ENCODE data around the gene PTGFRN. TPM values are rescaled to one million over a fixed set of nuclear protein-coding genes. Genes with fewer than 3 reads are reported as not detected.
A peak's percentile ranks its signal among the peaks of the same experiment; 100 is the strongest.

The PTGFRN gene
- total RNA-seq, 8 experiments from 2014 or later: 30.3 to 246 (median 88.4) TPM

DNA sequence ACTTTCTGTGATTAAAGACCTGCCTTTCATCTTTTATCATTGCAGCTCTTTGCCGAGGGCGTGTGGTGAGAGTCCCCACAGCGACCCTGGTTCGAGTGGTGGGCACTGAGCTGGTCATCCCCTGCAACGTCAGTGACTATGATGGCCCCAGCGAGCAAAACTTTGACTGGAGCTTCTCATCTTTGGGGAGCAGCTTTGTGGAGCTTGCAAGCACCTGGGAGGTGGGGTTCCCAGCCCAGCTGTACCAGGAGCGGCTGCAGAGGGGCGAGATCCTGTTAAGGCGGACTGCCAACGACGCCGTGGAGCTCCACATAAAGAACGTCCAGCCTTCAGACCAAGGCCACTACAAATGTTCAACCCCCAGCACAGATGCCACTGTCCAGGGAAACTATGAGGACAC lies 32.0 kb downstream of the PTGFRN start:
- no peak for ATAC-seq (replicated peaks in 6 of 8)
- WGBS, 10 experiments: 93 to 100% (median 95%) methylated on average over 1 to 13 of the region's 13 CpGs; no CpG with 5 or more reads in 4 of the 10 experiments
- Histone ChIP-seq H3K4me1 (replicated peaks in 1 of 2) (peaks cover 14 to 16% of the 10 kb centered on the region in 2 donors), H3K4me3 (no peak overlapping the region), H3K27ac (no peak overlapping the region)
- in situ Hi-C loops (cut with MboI; ENCODE audit: low pct_unique_long_range_greater_than_20kb in 2 of 9, low sequenced_read_pairs in 9 of 9, unreplicated experiment in 9 of 9): no loop called here

DNA sequence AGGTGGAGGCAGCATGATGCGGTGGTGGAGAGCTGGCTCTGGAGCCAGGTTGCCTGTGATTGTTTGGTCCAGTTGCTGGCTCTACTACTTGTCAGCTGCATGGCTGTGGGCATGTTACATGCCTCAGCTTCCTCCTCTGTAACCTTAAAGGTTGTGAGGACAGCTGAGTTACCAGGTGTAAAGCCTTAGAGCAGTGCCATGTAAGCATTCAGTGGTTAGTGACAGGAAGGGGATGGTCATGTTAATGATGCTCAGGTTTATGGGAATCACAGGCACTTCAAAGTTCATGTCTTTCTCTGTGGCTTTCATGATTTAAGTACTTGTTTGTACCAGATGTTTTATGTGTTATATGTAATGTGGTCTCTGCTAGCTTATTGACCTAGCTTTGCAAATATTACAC lies 32.6 kb downstream of the PTGFRN start:
- WGBS, 10 experiments: 91 to 100% (median 100%) methylated on average over 1 of the region's 1 CpG; no CpG with 5 or more reads in 5 of the 10 experiments

DNA sequence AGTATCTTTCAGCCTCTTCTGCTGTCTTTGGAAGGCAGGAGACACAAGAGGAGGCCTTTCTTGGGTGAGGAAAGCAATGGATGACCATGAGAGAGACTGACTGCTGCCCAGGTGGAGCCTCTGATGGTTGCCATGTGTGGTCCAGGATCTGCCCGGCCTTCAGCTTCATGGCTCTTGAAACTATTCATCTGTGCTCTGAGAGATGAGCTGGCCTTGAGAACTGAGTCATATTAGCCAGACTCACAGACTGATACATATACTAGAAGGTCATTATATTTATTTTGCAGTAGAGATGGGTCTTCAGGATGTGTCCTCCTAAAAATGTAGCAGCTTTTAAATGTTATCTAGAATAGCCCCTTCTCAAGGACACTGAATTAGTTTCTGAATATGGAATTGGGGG lies 33.7 kb downstream of the PTGFRN start:
- H3K4me1 ChIP-seq (replicated peaks in 1 of 2): peaks cover 30% of the 10 kb centered on the region in 2 donors
- 89 to 100% (median 100%) methylated on average over 1 of the region's 1 CpG; no CpG with 5 or more reads in 5 of the 10 experiments for WGBS, 10 experiments
- ATAC-seq (replicated peaks in 6 of 8): no peak
- no peak overlapping the region for H3K27ac ChIP-seq
- in situ Hi-C loops (cut with MboI; ENCODE audit: low pct_unique_long_range_greater_than_20kb in 2 of 9, low sequenced_read_pairs in 9 of 9, unreplicated experiment in 9 of 9): no loop called here
- H3K4me3 ChIP-seq: no peak overlapping the region

More for the DNA sequence above, 32.6 kb downstream of the PTGFRN start:
- peak in 1 of 8 experiments; percentile 36 for ATAC-seq (replicated peaks in 6 of 8)
- Histone ChIP-seq H3K27ac (no peak overlapping the region), H3K4me1 (replicated peaks in 1 of 2) (peaks cover 20 to 21% of the 10 kb centered on the region in 2 donors), H3K4me3 (no peak overlapping the region)
- in situ Hi-C loops (cut with MboI; ENCODE audit: low pct_unique_long_range_greater_than_20kb in 2 of 9, low sequenced_read_pairs in 9 of 9, unreplicated experiment in 9 of 9): no loop called here

DNA sequence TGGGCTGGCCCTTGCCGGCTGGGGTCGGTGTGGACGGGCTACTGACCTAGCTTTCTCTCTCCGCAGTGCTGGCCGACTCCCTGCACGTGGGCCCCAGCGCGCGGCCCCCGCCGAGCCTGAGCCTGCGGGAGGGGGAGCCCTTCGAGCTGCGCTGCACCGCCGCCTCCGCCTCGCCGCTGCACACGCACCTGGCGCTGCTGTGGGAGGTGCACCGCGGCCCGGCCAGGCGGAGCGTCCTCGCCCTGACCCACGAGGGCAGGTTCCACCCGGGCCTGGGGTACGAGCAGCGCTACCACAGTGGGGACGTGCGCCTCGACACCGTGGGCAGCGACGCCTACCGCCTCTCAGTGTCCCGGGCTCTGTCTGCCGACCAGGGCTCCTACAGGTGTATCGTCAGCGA lies 34.9 kb downstream of the PTGFRN start:
- Histone ChIP-seq H3K4me1 (replicated peaks in 1 of 2) (peaks cover 37 to 38% of the 10 kb centered on the region in 2 donors), H3K4me3 (no peak overlapping the region), H3K27ac (no peak overlapping the region)
- in situ Hi-C loops (cut with MboI; ENCODE audit: low pct_unique_long_range_greater_than_20kb in 2 of 9, low sequenced_read_pairs in 9 of 9, unreplicated experiment in 9 of 9): no loop called here
- ATAC-seq (replicated peaks in 6 of 8): no peak
- WGBS, 10 experiments: 50 to 100% (median 96%) methylated on average over 1 to 24 of the region's 42 CpGs; no CpG with 5 or more reads in 2 of the 10 experiments

DNA sequence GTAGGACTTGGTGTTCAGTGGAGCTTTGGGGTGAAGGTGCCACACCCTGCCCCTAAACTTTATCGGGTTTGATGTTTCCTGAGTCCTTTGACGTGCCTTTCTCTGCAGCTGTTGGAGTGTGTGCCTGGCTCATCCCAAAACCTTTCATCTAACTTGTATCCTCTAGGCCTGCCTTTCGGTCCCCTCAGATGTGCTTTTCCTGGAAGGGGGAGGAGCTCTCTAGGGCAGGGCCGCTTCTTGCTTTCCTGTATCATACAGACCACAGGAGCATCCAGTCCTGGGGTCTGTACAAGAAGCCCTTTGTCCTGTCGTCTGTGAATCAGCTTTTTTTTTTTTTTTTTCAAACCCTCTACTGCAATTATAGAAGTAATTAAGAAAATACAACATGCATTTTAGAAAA lies 35.7 kb downstream of the PTGFRN start:
- Histone ChIP-seq H3K27ac (no peak overlapping the region), H3K4me3 (no peak overlapping the region), H3K4me1 (replicated peaks in 1 of 2) (peaks cover 41 to 43% of the 10 kb centered on the region in 2 donors)
- no peak for ATAC-seq (replicated peaks in 6 of 8)
- 48 to 100% (median 72%) methylated on average over 1 to 5 of the region's 5 CpGs; no CpG with 5 or more reads in 1 of the 10 experiments for WGBS, 10 experiments
- in situ Hi-C loops (cut with MboI; ENCODE audit: low pct_unique_long_range_greater_than_20kb in 2 of 9, low sequenced_read_pairs in 9 of 9, unreplicated experiment in 9 of 9): no loop called here

DNA sequence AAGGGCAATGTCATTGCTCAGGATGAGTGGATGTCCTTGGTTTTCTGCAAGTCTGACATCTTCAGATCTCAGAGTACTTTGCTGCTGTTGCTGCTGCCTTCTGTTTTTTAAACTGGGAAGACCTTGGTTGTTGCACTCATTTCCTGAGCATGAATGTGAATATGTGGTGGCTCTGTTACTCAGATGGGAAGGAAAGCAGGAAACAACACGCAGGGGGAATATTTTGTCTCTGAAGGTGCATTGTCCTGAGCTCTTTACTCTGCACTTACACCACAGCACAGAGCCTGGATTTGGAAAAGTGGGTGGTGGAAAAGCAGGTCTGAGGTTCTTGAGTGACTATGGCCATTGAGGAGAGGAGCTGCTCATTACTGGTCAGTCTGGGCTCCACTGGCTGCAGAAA lies 36.3 kb downstream of the PTGFRN start:
- Histone ChIP-seq H3K4me1 (replicated peaks in 1 of 2) (peaks cover 42 to 43% of the 10 kb centered on the region in 2 donors), H3K4me3 (no peak overlapping the region), H3K27ac (no peak overlapping the region)
- ATAC-seq (replicated peaks in 6 of 8): no peak
- in situ Hi-C loops (cut with MboI; ENCODE audit: low pct_unique_long_range_greater_than_20kb in 2 of 9, low sequenced_read_pairs in 9 of 9, unreplicated experiment in 9 of 9): no loop called here
- 80 to 100% (median 100%) methylated on average over 1 of the region's 1 CpG; no CpG with 5 or more reads in 6 of the 10 experiments for WGBS, 10 experiments

DNA sequence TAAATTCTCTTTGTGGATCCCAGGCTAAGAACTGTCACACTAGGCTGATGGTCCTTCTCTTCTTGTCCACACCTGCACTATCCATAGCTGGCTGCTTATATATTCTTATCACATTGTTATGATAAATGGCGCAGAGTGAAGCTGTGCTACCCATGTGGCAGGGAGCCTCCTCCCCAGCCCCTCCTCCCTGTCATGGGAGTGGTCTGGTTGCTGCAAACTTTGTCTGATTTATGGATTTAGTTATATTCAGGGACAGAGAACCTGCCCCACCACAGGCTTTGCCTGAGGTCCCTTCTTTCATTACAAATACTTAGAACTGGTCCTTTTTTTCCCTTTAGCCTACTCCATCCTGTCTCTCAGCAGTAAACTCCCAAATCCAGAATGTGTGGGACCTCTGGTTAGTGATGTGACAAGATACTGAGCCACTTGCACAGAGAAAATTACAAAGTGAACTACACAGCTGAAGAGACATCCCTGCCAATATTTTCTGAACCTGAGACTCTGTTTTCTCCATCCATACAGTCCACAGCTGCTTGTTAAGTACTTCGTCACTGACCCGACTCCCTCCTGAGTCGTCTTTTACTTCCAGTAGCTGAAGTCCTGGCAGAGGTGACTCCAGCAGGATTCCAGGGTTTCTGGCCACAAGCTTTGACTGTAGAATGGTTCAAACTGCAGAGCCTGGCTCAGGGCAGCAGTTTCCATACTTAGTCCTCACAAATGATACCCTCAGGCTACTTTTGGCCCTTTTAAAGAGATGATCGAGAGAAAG lies 37.6 kb downstream of the PTGFRN start:
- in situ Hi-C loops (cut with MboI; ENCODE audit: low pct_unique_long_range_greater_than_20kb in 2 of 9, low sequenced_read_pairs in 9 of 9, unreplicated experiment in 9 of 9): no loop called here
- Histone ChIP-seq H3K27ac (no peak overlapping the region), H3K4me1 (replicated peaks in 1 of 2) (peaks cover 43 to 46% of the 10 kb centered on the region in 2 donors), H3K4me3 (no peak overlapping the region)
- peak in 6 of 8 experiments; percentile 34 to 61 (median 46) for ATAC-seq (replicated peaks in 6 of 8)
- 10 to 91% (median 77%) methylated on average over 1 to 5 of the region's 5 CpGs; no CpG with 5 or more reads in 3 of the 10 experiments for WGBS, 10 experiments

DNA sequence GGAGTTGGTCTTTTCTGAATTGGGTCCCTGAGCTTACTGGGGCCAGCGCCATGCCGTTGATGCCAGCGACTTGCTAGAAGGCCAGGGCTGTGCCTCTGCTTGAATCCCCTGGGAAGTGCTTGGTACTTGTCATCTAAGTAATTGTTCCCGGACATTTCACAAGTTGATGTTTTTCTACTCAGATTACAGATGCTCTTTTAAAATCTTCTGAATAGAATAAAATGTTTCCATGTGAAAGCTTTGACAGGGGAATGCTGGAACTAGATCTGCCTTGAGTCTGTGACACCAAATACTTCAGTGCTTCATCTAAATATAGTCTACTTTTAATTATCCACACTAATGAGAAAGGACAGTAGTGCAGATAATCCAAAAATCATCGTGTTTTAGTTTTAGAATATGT lies 38.3 kb downstream of the PTGFRN start:
- peaks cover 48 to 53% of the 10 kb centered on the region in 2 donors for H3K4me1 ChIP-seq (replicated peaks in 1 of 2)
- no peak for ATAC-seq (replicated peaks in 6 of 8)
- H3K27ac ChIP-seq: no peak overlapping the region
- in situ Hi-C loops (cut with MboI; ENCODE audit: low pct_unique_long_range_greater_than_20kb in 2 of 9, low sequenced_read_pairs in 9 of 9, unreplicated experiment in 9 of 9): no loop called here
- no peak overlapping the region for H3K4me3 ChIP-seq
- 0 to 97% (median 82%) methylated on average over 1 to 5 of the region's 5 CpGs; no CpG with 5 or more reads in 2 of the 10 experiments for WGBS, 10 experiments

DNA sequence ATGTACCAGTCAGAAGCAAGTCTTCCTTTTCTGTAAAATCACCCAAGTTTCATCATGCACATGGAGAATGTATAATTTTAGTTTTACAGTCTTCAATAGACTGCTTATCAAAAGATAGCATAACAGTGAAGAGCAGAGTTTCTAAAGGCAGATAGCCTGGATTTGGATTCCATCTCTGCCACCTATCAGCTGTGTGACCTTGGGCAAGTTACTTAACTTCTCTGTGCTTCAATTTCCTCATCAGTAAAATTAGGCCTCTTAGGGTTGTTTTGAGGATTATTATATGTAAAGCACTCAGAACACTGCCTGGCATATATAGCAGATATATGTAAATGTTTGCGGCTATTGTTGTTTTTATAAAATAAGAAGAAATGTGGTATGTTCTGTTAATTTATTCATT lies 38.9 kb downstream of the PTGFRN start:
- peaks cover 54 to 57% of the 10 kb centered on the region in 2 donors for H3K4me1 ChIP-seq (replicated peaks in 1 of 2)
- in situ Hi-C loops (cut with MboI; ENCODE audit: low pct_unique_long_range_greater_than_20kb in 2 of 9, low sequenced_read_pairs in 9 of 9, unreplicated experiment in 9 of 9): no loop called here
- WGBS, 10 experiments: 86 to 100% (median 100%) methylated on average over 1 of the region's 1 CpG; no CpG with 5 or more reads in 2 of the 10 experiments
- ATAC-seq (replicated peaks in 6 of 8): no peak
- no peak overlapping the region for H3K4me3 ChIP-seq
- no peak overlapping the region for H3K27ac ChIP-seq

DNA sequence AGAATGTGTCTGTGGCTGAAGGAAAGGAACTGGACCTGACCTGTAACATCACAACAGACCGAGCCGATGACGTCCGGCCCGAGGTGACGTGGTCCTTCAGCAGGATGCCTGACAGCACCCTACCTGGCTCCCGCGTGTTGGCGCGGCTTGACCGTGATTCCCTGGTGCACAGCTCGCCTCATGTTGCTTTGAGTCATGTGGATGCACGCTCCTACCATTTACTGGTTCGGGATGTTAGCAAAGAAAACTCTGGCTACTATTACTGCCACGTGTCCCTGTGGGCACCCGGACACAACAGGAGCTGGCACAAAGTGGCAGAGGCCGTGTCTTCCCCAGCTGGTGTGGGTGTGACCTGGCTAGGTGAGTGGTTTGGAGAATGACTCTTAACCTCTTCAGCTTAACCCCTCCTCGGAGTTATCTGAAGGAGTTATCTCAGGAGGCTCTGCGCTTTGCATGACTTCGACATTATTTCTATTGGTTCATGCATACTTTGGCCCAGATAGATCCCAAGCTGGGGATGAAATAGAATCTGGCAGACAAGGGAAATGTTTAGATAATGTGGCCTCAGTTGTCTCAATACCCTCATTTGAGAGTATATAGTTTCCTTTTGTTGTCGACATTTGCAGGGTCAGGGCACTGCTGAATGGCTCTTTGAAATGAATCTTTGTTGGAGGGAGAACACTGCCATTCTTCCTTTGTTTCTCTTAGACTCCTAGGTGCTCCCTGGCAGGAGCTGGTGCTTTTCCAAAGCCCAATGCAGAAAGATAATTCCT lies 39.7 kb downstream of the PTGFRN start:
- no peak overlapping the region for H3K27ac ChIP-seq
- peaks cover 60 to 63% of the 10 kb centered on the region in 2 donors for H3K4me1 ChIP-seq (replicated peaks in 1 of 2)
- no peak overlapping the region for H3K4me3 ChIP-seq
- ATAC-seq (replicated peaks in 6 of 8): peak in 3 of 8 experiments; percentile 12 to 18 (median 17)
- in situ Hi-C loops (cut with MboI; ENCODE audit: low pct_unique_long_range_greater_than_20kb in 2 of 9, low sequenced_read_pairs in 9 of 9, unreplicated experiment in 9 of 9): no loop called here
- 50 to 92% (median 84%) methylated on average over 5 to 21 of the region's 21 CpGs; no CpG with 5 or more reads in 1 of the 10 experiments for WGBS, 10 experiments

DNA sequence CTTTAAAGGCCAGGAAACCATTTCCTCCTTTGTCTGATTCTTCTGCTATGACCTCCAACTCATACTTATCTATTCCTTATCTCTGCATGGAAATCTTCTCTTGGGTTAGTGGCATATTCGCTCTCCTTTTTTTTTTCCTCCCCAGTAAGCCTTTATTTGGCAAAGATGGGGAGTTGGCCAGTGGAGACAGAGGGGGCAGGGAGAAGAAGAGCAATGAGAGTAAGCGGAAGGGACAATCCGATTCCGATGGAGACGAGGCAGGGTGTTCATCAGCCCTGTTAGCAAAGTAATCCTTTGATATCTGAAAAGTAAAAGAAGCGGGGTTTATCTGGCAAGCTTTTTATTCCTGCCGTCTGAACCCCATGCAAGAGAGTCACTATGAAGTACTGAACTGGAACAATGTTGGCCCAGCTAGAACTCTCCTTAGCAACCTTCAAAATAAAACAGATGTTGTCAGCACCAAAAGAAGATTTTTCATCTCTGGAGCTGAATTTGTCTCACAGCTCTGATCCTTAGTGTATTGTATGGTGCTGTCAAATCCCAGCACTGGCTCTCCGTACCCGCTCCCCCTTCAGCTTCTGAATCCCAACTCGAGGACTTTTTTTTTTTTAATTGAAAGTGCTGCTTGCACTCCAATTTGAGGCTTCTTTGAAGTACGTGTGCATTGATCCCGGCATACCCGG lies 40.9 kb downstream of the PTGFRN start:
- H3K27ac ChIP-seq: no peak overlapping the region
- in situ Hi-C loops (cut with MboI; ENCODE audit: low pct_unique_long_range_greater_than_20kb in 2 of 9, low sequenced_read_pairs in 9 of 9, unreplicated experiment in 9 of 9): no loop called here

DNA sequence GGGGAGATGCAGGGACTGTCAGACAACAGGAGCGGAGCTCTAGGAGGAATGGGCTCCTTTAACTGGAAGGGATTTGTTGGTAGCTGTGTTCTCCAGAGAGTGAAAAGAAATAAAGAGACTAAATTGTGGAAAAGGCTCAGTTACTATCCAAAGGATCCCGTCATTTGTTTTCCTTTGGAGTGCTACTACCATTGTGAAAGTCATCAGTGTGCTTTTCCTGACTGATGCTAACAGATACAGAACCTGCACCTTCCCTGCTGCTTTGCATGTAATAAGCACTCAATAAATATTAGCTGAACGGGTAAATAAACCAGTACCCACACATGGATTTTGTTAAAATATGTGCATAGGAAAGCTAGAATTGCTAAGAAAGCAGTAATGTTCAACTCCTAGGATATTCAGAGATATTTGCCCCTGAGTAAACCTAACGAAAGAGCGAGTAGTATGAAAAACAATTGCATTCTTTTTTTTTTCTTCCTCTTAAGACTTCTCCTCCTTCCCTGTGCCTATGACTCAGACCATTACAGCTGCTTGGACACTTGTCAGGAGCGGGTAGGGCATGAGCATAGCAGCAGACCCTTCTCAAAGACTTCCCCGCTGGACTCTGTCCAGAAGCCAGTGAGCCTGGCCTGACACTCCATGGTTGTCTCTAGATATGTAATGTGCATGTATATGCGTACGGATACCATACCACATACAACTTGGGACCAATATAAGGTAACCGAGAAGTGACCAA lies 41.7 kb downstream of the PTGFRN start:
- 9 to 88% (median 62%) methylated on average over 3 to 10 of the region's 10 CpGs for WGBS, 10 experiments
- Histone ChIP-seq H3K4me3 (no peak overlapping the region), H3K27ac (no peak overlapping the region), H3K4me1 (replicated peaks in 1 of 2) (peaks cover 65 to 70% of the 10 kb centered on the region in 2 donors)
- peak; percentile 30 to 81 (median 68) for ATAC-seq (replicated peaks in 6 of 8)
- in situ Hi-C loops (cut with MboI; ENCODE audit: low pct_unique_long_range_greater_than_20kb in 2 of 9, low sequenced_read_pairs in 9 of 9, unreplicated experiment in 9 of 9): no loop called here

More for the DNA sequence above, 40.9 kb downstream of the PTGFRN start:
- Histone ChIP-seq H3K4me3 (no peak overlapping the region), H3K4me1 (replicated peaks in 1 of 2) (peaks cover 65 to 70% of the 10 kb centered on the region in 2 donors)
- WGBS, 10 experiments: 27 to 64% (median 45%) methylated on average over 2 to 13 of the region's 13 CpGs; no CpG with 5 or more reads in 1 of the 10 experiments
- ATAC-seq (replicated peaks in 6 of 8): peak; percentile 5 to 43 (median 22)

Measured in motor neuron (in vitro differentiated cells).